Stimulated activated CD4-positive, alpha-beta T cell treated with anti-CD3 and anti-CD28 coated beads, TNF-alpha, amount 100 ng/mL, for 48 hours (primary cell): ENCODE results near the gene CGB1.

Source experiments
- DNase-seq, 3 donors: peaks; one replicate each; pipeline ENCODE4 v3.0.0-alpha.2; 2020; ENCODE audit warnings: low read depth in 3 of 3

The CGB1 gene

DNA sequence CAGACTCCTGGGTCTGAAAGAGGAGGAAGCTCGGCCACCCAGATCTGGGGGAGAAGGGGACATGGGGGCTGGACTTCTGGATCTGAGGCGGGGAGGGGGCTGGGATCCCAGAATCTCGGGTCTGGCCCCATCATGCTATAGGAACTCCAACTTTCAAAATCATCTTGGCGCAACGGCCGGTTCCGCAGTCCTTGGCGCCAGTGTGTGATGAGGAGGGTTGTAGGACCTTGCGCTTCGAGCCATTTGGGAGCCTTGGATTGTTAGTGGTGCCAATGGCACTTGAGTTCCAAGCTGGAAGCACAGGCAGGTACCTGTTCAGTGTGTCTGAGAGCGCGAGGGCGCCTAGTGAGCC, 42.7 kb downstream of the CGB1 start:
- no peak for DNase-seq

DNA sequence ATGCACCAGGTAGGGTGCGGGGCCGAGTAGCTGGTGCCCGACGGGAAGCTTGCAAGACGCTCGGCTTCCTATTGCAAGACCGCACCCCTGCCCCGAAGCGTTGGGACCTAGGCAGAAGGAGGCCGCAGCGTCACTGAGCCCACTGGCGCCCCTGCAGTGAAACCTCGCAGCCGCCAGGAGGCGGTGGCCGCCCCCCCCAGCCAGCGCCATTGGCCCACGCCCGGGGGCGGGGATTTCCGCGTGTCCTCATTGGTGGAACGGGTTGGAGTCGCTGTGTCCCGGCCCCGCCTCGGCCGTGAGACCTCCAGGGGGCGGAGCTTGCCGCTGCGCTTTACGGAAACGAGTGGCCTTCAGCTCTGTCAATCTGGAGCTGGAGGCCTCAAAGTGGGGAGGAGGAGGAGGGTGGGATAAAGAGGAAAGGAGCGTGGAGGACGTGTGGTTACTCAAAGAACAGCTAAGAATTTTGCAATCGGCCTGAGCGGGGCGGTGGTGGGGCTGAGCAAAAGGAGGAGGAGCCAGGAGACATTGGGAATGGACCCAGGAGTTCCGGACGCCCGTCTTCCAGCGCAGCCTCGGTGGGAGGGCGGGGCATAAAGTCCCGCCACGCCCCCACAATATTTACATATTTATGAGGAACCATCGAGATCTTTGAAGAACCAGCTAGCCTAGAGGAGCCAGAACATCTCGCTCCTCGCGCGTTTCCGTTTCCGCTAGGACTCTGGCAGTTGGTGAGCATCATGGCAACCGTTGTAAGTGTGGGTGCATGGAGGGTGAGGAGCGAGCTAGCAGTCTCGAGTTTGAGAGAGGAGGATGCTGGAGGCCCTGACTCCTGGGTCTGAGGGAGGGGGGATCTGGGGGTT, 43.3 kb downstream of the CGB1 start, which contains the start of the genes GYS1 and RUVBL2:
GYS1 (minus strand) TSS at position 135 of the 860 bp plus-strand sequence. CDS start 197 bp downstream, outside the sequence.
RUVBL2 (plus strand) TSS at position 713 of the 860 bp plus-strand sequence; CDS start at position 738, 25 bp downstream.
- peak; percentile 98 to 99 (median 99) for DNase-seq

DNA sequence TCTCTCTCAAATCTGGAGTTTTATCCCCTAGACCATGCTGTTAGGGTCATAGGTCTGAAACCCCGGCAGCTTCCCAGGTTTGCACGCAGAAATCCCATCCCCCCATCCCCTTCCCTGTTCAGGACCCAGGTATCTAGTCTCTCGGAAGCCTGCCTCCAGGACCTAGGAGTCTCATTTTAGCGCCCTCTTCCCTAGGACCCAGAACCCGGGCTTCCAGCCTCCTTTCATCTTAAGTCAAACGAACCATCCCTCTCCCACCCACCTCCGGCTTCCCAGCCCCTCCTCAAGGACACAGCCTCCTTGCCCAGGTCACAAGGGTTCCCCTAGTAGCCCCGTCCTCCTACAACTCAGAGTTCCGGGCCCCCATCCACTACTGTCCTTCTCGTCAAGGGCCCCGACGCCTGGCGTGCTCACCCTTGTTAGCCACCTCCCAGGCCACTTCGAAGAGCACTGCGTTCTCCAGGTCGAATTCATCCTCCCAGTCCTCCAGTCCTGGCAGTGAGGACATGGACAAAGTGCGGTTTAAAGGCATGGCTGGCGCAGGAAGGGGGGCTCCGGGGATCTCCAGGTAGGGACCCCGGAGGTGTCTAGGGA, 44.0 kb downstream of the CGB1 start:
- no peak for DNase-seq

DNA sequence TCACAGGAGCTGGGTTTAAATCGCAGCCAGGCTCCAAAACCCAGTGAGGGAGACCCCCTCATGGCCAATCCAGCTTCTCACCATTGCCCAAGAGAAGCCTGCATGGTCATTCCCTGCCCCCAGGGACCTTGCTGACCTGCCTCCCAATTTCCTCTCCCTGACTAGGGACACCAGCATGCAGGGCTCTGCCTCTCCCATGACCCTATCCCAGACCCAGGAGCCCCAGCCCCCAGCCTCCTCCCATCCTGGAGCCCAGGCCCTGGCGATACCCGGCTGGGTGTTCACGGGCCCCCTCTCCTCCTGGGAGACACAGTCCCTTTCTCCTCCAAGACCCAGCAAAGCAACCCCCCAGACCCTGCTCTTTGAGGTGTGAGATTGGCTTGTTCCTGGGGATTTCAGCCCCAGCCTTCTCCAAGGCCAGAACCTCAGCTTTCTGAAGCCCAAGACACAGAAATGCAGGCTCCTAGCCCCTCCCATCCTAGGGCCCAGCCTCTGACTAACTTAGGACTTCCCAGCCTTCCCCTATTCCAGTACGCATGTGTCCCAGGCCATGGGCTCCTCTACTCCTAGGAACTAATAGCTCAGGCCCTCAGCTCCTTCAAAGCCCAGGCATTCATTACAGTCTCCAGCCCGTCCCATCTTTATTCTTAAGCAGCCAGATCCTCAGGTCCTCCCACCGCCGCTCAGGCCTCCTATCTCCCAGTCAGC, 44.7 kb downstream of the CGB1 start:
- no peak for DNase-seq

DNA sequence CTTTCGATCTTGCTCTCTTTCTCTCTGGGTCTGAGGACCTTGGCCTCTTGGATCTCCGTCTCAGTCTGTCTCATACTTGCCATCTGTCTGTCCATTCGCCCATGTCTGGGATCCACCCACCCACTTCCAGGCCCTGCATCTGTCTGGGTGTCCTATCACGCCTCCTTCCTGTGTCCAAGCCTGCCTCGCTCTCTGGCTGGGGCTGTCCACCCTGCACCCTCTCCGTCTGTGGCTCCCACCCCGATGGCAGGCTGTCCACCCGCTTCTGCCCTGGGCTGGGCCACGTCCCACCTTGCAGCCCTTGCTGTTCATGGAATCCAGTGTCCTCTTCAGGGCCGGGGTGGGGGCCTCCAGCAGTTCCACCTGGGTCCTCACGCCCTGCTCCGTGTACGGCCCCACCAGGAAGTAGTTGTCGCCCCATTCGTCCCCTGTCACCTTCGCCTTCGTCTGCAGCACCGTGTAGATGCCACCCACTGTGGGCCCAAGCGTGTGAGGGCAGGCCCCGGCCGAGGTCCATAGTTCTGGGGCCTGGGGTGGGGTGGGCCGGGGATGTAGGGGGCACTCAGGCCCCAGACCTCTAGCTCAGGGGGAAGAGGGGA, 45.6 kb downstream of the CGB1 start:
- DNase-seq: no peak

DNA sequence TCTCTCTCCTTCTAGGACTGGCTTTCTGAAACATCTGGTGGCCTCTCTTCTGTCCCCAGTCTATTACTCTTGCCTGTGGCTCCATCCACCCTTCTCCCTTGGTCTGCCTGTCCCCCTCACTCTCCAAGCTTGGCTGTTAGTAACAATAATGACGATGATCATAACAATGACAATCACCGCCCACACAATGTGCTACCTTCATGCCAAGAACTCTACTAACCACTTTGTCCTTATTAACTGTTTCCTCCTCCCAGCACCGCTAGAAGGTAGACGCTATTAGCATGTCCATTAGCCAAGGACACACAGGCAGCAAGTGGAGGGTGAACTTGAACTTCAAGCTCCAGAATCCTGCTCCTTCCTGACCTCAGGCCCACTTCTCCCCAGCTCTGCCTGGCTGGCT, 46.3 kb downstream of the CGB1 start:
- DNase-seq: no peak

DNA sequence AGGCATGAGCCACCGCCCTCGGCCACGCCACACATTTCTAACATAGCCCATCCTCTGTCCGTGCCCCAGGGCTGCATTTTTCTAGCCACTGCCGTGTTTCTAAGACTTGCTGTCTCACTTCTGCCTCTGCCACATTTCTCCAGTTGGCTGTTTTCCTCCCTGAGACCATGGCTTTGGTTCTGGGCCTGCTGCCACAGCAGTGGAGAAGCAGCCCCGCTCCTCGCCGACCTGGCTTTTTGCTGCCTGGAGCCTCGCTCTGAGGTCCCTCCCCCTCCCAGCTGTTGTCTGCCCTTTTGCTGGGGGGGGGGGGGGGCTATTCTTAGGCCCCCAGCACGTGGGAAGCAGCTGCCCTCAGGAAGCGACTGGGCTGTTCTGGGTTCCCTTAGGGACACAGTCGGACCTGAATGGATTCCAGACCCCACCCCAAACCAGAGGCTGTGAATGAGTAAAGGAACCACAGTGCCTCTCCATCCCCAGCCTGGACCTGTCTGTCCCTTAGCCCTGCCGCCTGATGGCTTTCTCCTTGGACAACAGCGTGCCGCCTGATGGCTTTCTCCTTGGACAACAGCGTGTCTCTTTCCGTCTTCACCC, 46.9 kb downstream of the CGB1 start:
- DNase-seq: no peak

DNA sequence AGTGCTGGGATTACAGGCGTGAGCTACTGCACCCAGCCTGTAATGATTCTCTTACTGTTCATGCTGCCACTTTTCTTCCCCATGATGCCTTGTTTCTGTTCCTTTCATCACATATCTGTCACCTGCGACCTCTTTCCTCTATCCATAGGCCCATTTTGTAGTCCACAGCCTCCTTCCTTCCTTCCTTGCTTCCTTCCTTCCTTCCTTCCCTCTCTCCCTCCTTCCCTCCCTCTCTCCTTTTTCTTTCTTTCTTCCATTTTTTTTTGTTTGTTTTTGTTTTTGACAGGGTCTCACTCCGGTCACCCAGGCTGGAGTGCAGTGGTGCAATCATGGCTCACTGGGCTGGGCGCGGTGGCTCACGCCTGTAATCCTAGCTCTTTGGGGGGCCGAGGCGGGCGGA, 47.8 kb downstream of the CGB1 start:
- no peak for DNase-seq

DNA sequence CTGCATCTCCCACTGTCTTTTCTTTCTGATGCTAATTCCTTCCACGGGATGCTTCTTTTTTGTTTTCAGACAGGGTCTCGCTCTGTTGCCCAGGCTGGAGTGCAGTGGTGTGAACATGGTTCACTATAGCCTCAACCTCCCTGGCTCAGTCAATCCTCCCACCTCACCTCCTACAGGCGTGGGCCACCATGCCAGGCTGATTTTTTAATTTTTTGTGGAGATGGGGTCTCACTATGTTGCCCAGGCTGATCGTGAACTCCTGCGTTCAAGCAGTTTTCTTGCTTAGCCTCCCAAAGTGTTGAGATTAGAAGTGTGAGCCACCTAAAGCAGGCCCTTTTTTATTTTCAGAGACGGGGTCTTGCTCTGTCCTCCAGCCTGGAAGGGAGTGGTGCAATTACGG, 48.4 kb downstream of the CGB1 start:
- no peak for DNase-seq

DNA sequence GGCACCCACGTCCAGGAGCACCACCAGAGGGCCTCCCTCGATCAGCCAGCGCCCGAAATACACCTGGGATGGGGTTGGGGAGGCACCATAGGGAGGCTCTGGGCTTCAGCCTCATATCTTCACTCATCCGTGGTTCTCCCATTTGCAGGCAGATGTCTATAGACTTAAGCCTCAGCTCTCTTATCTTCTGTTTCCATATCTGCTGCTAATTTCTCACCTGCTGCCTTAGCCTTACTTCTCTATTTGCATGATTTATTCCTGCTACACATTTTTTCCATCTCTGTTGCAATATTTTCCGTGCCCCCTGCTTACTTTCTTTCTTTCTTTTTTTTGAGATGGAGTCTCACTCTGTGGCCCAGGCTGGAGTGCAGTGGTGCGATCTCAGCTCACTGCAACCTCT, 49.4 kb downstream of the CGB1 start:
- DNase-seq: no peak

DNA sequence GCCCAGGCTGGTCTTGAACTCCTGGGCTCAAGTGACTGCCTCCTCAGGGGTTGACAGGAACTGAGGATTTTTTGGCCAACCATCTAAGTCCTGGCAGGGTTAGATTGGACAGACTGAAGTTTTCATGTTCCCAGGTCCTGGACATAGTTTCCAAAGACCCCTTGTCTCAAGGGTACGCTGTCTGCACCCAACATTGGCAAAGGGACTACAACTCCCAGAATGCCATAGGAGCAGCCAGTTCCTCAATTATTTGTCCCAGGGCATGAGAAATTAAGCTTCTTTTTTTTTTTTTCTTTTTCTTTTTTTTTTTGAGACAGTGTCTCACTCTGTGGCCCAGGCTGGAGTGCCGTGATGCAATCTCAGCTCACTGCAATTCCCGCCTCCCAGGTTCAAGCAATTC, 50.5 kb downstream of the CGB1 start:
- no peak for DNase-seq

DNA sequence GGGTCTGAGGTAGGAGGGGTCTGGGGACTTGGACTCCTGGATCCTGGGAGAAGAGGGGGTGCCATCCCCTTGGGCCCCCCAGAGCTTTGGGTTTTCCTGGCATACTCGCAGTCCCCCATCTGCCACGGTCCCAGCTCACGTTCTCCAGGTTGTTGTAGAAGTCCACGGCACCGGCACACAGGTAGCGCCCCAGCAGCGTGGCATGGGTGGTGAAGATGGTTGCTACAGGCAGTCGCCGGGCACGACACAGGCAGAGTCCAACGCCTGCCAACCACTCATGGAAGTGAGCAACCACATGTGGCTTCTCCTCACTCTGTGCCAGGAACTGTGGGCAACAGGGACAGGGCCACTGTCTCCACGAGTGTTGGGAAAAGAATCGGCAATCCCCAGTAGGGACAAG, 51.0 kb downstream of the CGB1 start:
- no peak for DNase-seq
